T-helper 1 cell treated with Interleukin-12 subunit alpha and Interleukin-12 subunit beta and Interleukin-4 antibody, amounts not matched to agents 30 ng/mL and 1 ng/mL, for 36 hours (primary cell): Measurements from ENCODE around the gene ATP5F1D. TPM values are rescaled to one million over a fixed set of nuclear protein-coding genes. Genes with fewer than 3 reads are reported as not detected.
"Not testable (repeated sequence)": the region's sequence is repeated elsewhere in the genome, so short reads cannot be mapped to it uniquely, and the experiment has no call there.

ENCODE experiments used
- intact Hi-C: fragments of 100-400 bp; cut with micrococcal nuclease; formaldehyde crosslinking; loops from one replicate; pipeline ENCODE4 v1.15.1; 2024
- total RNA-seq: library from RNA; stranded (reverse); gene quantifications from 2 replicates; pipeline ENCODE4 v1.2.3, GENCODE V29; 2022

ATP5F1D gene
- total RNA-seq: 161 and 183 TPM in 2 replicates

- intact Hi-C loops: loop anchor here (1.0 to 10.0 kb wide), 5 partner anchors 8 to 413 kb away; partner anchors contain the start of genes GPX4 and TCF3
These were observed at the start of gene ATP5F1D for GRCh38 chr19:1241417-1242095. Gene ATP5F1D (plus strand): TSS chr19:1241751. CDS start chr19:1241851, 100 bp downstream.

- intact Hi-C loops: no loop called here
These were observed 42.0 kb upstream of the ATP5F1D start for GRCh38 chr19:1199531-1199930.

- intact Hi-C loops: not testable (repeated sequence)
These were observed 40.9 kb upstream of the ATP5F1D start for GRCh38 chr19:1200614-1201013.

DNA sequence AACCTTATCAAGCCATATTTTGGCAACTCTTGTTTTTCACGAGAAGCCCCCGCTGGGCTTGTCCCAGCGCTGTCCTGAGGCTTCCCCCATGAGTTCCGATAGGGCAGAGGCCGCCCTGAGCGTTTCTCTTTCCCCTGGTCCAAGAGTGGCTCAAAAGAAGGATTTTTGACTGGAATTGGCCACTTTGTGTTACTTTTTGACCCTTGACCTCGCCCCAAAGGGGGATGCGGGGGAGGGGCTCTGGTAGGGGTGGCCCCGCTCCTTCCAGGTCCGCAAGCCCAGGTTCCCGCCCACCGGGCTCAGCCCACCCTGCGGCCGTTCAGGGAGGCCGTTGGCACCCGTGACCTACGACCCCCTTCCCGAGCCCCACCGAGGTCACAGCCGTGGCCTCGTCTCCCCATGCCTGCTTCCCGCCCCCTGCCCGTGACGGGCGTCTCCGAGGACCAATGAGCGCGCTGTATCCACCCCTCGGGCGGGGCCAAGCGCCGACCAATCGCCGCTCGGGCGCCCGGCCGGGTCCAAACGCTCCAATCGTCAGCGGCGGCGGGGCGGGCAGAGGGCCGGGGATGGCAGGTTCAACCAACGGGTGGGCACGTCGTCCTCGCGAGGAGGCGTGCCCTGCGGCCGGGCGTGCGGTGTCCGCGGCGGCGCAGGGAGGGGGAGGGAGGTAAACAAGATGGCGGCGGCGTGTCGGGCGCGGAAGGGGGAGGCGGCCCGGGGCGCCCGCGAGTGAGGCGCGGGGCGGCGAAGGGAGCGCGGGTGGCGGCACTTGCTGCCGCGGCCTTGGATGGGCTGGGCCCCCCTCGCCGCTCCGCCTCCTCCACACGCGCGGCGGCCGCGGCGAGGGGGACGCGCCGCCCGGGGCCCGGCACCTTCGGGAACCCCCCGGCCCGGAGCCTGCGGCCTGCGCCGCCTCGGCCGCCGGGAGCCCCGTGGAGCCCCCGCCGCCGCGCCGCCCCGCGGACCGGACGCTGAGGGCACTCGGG is 36.1 kb upstream of the ATP5F1D start, which contains the start of gene STK11:
TSS of gene STK11 (plus strand) at position 665 of the 986 bp plus-strand sequence. CDS start 1,136 bp downstream, outside the sequence.
- intact Hi-C loops: loop anchor here (1.0 kb wide), 3 partner anchors 9 to 184 kb away; partner anchors contain the start of genes RNU6-2 and TMEM259

DNA sequence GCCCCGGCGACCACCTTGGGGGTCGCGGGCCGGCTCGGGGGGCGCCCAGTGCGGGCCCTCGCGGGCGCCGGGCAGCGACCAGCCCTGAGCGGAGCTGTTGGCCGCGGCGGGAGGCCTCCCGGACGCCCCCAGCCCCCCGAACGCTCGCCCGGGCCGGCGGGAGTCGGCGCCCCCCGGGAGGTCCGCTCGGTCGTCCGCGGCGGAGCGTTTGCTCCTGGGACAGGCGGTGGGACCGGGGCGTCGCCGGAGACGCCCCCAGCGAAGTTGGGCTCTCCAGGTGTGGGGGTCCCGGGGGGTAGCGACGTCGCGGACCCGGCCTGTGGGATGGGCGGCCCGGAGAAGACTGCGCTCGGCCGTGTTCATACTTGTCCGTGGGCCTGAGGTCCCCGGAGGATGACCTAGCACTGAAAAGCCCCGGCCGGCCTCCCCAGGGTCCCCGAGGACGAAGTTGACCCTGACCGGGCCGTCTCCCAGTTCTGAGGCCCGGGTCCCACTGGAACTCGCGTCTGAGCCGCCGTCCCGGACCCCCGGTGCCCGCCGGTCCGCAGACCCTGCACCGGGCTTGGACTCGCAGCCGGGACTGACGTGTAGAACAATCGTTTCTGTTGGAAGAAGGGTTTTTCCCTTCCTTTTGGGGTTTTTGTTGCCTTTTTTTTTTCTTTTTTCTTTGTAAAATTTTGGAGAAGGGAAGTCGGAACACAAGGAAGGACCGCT is 35.2 kb upstream of the ATP5F1D start:
- intact Hi-C loops: no loop called here

DNA sequence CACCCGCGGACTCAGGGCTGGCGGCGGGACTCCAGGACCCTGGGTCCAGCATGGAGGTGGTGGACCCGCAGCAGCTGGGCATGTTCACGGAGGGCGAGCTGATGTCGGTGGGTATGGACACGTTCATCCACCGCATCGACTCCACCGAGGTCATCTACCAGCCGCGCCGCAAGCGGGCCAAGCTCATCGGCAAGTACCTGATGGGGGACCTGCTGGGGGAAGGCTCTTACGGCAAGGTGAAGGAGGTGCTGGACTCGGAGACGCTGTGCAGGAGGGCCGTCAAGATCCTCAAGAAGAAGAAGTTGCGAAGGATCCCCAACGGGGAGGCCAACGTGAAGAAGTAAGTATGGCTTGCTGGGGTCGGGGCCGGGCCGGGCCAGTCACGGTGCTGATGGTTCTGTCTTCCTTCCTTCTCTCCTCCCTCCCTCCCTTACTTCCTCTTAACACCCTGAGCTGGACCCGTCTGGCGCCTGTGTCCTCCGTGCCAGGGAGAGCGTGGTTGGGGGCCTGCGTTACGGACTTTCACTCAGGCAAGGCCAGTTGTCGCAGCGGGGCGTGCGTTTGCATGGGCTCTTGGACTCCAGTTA is 34.6 kb upstream of the ATP5F1D start:
- intact Hi-C loops: no loop called here

- intact Hi-C loops: not testable (repeated sequence)
These were observed 32.7 kb upstream of the ATP5F1D start for GRCh38 chr19:1208830-1209229.

GRCh38 chr19:1210227-1210538 is 31.4 kb upstream of the ATP5F1D start:
- intact Hi-C loops: no loop called here

DNA sequence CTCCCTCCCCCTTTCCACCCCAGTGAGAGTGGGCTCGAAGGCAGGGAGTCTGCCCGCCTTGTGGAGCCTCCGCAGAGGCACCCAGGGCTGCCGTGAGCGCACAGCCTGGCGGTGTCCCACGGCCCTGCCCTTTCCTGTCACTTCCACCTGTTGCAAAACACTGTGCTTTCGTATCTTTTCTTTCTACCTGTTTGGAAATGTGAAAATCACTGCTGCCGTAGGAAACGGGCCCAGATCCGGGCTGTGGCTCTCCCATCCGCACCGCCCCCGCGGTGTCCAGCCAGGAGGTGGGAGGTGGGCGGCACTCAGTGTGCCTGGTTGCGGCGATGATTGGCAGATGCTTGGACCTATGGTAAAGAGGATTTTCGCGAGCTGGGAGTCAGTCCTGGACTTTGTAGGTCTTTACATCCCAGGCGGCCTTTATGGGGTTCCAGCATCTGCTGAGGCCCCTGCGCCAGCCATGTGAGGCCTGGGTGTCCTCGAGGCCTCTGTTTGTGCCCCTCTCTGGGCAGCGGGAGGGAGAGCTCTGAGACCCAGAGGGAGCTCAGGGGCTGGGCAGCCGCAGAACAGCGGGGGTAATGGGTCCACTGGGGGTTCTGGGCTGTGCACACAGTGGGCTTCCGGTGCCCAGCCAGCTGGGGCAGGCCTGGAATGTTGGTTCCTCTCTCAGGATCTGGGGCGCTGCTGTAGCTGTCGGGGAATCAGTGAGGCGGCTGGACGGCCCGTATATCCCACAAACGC is 29.9 kb upstream of the ATP5F1D start:
- intact Hi-C loops: no loop called here

GRCh38 chr19:1213391-1214286 is 27.9 kb upstream of the ATP5F1D start:
- intact Hi-C loops: loop anchor here (1.0 kb wide), 1 partner anchor 8 kb away; the partner anchor contains the start of gene STK11

DNA sequence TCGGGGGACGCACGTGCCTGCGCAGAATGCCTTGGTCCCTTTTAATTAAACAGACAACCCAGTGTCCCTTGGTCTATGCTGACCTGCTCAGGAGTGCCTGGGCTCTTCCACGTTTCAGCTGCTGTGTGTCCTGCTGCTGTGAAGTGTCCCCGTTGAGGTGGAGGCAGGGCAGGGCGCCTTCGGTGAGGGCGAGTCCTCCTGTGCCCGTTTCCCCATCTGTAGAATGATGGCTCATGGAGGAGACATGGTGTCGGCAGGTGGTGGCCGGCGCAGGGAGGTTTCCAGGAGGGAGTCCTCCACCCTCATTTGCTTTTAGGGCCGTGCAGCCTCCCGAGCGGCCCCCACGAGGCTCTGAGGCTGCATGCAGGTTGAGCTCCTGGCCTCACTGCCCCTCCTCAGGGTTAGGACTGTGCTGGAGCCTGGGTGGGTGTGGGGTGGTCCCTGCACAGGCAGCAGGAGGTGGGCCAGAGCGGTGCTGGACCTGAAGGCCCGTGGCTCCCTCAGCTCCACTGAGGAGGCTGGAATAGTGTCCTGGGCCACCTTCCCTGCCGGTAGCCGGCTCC is 27.2 kb upstream of the ATP5F1D start:
- intact Hi-C loops: loop anchor here (1.0 kb wide), 1 partner anchor 9 kb away; the partner anchor contains the start of gene STK11

DNA sequence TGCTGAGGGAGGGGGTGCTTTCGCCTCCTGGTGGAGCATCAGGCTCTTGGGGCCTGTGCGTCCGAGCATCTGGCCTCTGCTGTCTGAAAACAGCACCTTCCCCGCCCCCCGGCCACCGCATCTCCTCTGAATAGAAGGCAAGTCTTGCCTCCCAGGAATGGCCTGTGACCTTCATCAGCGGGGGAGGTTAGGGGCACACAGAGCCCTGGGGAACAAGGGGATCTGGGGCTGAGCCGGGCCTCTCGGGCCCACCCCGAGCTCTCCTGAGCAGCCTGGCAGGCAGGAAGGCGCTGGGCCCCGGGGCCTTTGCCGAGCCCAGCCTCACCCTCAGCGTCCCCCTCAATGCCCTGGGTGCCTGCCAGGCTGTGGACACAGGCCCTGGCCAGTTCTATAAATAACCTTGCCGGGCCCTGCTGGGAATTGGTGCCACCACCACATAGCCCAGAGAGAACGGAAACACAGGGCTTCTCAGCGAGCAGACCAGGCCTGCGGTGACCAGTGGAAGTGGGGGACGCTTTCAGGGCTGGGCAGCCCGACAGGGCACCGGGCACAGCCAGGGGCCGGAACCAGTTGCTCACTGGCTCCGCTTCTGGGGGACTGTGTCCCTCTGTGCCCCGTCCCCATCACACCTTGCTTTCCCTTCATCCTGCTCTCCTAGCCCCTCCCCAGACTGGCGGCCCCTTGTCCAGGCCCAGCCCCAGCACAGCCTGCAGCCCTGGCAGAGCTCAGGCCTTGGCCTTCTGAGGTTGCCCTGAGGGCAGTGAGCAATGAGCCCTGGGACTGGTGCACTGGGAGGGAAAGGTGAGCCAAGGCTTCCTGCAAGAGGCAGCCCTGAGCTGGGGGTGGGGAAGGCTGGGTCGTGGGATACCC is 26.5 kb upstream of the ATP5F1D start:
- intact Hi-C loops: loop anchor here (1.0 kb wide), 1 partner anchor 10 kb away; the partner anchor contains the start of gene STK11

GRCh38 chr19:1216756-1217155 is 24.8 kb upstream of the ATP5F1D start:
- intact Hi-C loops: no loop called here

GRCh38 chr19:1217366-1217765 is 24.2 kb upstream of the ATP5F1D start:
- intact Hi-C loops: no loop called here

GRCh38 chr19:1218751-1219567 is 22.6 kb upstream of the ATP5F1D start:
- intact Hi-C loops: no loop called here

GRCh38 chr19:1219786-1220476 is 21.6 kb upstream of the ATP5F1D start:
- intact Hi-C loops: no loop called here
